MV-4-11 (cell line): ENCODE measurements around the gene KLRD1.
"Not testable (repeated sequence)": the region's sequence is repeated elsewhere in the genome, so short reads cannot be mapped to it uniquely, and the experiment has no call there.

Experiments
- DNase-seq: peaks from one replicate; lab custom pipeline; 2025; lab: John Stamatoyannopoulos, UW

KLRD1 gene

DNA sequence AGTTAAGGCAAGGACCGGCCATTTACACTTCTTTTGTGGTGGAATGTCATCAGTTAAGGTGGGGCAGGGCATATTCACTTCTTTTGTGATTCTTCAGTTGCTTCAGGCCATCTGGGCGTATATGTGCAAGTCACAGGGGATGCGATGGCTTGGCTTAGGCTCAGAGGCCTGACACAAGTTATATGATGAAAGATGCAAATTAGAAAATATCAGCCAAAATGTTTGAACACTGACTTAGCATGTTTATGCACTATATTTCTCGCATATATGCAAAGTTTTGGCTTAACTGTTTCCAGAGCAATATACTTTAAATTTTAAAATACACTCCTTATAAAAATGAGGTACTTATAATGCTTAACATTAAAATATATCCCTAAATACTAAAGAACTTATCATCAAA, 30.8 kb downstream of the KLRD1 start:
- not testable (repeated sequence) for DNase-seq

DNA sequence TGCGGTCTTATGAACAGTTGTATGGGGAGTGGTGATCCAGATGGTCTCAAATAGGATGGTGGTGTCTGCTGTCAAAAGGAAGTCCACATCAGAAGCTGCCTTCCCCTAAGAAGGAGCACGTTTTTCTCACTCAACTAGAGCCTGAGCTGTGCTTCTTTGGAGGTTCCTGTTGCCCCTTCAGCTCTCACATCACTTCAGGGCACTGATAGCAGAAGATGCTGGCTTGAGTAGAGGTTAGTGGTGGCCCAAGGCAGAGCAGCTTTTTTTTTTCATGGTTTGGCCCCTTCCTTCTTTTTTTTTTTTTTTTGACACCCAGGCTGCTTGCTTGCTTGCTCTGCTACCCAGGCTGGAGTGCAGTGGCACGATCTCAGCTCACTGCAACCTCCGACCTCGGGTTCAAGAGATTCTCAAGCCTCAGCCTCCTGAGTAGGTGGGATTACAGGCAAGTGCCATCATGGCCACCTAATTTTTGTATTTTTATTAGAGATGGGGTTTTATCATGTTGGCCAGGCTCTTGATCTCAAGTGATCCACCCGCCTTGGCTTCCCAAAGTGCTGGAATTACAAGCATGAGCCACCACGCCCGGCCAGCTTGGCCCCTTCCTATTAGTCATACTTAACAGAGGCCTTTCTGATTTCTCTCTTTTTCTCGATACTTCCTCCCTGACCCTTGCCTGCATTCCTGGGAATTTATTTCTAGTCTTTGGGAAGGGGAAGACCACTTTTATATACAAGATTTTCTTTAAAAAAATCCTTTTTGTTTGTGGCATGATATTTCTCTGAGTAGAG, 31.6 kb downstream of the KLRD1 start:
- no peak for DNase-seq

DNA sequence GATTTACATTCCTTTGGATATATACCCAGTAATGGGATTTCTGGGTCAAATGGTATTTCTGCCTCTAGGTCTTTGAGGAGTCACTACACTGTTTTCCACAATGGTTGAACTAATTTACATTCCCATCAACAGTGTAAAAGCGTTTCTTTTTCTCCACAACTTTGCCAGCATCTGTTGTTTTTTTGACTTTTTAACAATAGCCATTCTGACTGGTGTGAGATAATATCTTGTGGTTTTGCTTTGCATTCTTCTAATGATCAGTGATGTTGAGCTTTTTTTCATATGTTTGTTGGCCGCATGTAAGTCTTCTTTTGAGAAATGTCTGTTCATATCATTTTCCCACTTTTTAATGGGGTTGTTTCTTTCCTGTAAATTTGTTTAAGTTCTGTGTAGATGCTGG, 33.3 kb downstream of the KLRD1 start:
- DNase-seq, result not testable (repeated sequence)

DNA sequence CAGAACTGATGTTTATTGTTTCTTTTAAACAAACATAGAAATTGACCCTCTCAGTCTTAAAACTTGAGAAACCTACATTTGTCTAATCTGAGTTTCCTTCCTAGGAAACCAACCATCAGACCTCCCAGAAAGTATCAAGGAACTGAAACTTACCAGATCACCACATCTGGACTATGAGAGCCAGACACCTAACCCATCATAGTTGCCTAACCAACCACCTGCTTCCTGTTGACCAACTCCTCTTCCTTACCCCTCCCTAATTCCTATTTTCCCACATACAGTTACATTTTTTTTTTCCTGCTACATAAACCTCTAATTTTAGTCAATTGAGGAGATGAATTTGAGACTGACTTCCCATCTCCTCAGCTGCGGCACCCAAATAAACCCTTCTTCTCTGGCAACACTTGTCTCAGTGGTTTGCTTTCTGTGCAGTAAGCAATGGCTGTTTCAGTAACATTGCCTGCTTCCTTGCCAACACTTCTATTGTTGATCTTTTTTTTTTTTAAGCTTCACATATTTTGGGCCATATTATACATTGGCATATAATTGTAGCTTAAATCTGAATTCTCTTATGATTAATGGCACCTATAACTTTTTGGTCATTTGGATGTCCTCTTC, 34.3 kb downstream of the KLRD1 start:
- DNase-seq, result peak; percentile 99

DNA sequence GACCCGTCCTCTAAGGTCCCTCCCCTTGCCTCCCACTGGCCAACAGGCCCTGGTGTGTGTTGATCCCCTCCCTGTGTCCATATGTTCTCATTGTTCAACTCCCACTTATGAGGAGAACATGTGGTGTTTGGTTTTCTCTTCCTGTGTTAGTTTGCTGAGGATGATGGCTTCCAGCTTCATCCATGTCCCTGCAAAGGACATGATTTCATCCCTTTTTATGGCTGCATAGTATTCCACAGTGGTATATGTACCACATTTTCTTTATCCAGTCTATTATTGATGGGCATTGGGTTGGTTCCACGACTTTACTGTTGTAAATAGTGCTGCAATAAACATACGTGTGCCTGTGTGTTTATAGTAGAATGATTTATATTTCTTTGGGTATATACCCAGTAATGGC, 43.8 kb downstream of the KLRD1 start:
- DNase-seq, result not testable (repeated sequence)

DNA sequence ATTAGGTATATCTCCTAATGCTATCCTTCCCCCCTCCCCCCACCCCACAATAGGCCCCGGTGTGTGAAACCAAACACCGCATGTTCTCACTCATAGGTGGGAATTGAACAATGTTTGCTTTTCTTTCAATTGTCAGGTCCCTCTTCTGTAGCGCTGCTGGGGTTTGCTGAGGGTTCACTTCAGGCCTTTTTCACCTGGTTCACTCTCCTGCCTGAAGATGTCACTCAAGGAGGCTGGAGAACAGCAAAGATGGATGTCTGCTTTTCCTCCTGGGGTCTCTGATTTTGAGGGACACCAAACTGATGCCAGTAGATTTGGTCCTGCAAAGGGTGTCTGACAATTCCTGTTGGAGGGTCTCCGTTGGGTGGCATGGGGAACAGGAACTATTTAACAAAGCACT, 46.4 kb downstream of the KLRD1 start:
- no peak for DNase-seq

DNA sequence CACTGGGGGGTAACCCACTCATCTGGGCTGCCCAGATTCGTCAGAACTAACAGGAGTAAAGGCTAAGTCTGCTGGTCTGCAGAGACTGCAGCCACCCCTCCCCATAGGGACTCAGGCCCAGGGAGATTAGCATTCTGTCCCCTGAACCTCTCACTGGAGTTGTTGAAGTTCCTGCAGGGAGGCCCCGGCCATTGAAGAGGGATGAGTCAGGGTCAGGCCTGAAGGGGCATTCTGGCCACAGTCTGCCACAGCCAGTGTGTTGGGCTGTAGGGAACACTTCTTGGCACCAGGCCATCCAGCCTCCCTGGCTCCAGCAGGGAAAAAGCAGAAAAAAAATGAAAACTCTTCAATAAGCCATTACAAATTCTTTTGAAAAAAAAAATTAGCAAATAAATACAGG, 46.8 kb downstream of the KLRD1 start:
- DNase-seq, result no peak

DNA sequence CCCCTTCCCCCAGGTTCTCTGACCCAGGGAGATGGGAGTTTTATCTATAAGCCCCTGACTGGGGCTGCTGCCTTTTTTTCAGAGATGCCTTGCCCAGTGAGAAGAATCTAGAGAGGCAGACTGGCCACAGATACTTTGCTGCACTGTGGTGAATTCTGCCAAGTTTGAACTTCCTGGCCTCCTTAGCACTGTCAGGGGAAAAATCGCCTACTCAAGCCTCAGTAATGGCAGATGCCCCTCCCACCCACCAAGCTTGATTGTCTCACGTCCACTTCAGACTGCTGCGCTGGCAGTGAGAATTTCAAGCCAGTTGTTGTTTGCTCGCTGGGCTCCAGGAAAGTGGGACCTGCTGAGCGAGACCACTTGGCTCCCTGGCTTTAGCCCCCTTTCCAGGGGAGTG, 50.5 kb downstream of the KLRD1 start:
- DNase-seq, result no peak

DNA sequence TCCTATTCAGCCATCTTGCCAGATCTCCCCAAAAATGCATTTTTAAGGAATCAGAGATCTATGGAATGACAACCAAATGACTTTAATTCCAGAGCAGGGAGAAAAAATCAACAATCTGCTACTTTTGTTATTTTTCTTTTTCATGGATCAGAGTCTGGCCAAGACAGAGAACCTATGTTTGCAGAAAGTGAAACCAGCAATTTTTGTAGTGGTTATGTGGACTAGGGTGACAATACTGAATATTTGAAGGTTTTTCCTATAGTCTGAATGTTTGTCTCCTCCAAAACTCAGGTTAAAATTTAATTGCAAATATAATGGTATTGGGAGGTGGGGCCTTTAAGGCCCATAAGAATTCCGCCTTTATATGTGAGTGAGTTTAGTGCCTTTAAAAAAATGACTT, 51.3 kb downstream of the KLRD1 start:
- DNase-seq, result no peak

DNA sequence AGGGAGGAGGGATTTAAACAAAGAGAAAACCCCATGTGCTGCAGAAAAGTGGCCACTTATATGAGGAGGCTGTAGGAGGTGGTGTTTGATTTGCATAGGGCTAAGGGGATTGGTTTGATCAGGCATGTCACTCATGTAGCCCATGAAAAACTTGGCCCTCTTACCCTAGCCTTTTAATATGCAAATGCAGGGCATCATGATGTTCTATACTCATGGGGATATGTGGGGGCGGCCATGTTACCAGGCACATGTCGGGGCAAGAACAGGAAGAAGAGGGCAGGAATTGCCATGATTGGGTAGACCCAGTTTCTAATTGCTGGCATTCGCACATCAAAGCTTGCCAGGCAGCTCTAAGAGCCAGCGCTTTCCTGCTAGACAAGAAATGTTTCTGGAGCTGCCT, 53.4 kb downstream of the KLRD1 start:
- DNase-seq, result no peak

DNA sequence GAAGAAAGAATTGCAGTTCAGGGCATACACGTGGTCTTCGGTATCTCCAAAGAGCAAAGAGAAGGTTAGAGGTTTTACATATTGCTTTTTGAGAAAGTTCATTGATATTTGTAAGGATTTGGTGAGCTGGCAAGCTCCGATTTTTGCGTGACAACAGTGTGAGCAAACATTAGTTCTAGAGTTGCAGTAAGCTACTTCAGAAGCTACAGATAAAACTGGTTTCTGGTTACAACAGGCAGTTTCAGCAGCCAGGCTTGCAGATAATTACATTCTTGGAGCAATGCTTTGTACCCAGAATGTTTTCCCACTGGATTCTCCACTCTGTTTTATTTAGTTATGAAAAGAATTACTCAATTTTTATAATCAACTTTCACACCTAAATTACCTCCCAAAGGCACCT, 54.0 kb downstream of the KLRD1 start:
- no peak for DNase-seq

DNA sequence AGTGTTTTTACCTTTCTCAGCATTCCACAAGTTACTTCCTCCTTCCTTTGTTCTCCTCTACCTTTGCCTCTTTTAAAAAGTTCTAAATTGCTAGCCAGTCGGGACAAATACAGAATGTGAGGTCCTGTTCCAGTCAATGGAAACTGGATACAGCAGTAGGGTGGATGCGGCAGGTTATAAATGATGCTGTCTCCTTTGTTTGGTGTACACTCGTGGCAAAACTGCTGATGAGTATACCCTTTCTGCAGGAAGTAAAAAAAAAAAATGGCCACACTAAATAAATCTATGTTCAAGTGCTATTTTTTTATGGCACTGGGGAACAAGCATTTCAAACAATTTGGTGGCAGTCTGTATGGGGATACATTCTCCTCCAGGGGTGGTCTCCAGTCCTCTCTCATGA, 54.7 kb downstream of the KLRD1 start:
- no peak for DNase-seq

DNA sequence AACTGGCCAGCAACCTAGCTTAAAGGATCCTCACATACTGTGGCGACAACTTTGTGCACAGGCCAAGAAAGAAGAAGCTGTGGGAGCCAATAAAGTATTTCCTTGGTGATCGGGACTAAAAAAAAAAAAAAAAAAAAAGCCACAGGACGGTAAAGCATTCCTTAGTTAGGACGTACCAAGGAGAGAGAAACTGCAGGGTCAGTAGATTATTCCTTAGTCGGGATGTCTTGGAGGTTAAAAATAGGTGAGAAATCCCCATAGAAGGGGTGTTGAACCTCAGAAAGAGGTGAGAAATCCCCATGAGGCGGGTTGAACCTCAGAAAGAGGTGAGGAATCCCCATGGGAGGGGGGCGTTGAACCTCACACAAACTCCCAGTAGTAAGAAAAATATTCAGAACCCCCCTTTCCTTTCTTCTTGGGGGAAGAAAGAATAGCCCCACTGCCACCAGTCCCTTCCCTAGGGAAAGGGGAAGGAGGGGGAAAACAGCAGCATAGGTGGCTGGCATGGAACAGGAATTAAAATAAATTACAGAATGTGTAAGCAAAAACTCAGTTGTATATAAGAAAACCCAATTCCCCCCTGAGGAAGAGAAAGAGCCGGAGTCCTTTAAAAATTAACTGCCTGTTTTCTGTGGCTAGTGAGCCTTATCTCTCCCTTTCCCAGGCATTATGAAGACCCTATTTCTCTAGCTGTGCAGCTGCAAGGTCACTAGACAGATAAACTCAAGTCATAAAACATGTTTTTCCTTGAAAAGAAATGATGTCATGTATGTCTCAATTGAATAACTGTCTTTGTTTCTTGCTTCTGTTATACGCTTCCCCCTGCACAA, 55.4 kb downstream of the KLRD1 start:
- DNase-seq, result peak; percentile 67

DNA sequence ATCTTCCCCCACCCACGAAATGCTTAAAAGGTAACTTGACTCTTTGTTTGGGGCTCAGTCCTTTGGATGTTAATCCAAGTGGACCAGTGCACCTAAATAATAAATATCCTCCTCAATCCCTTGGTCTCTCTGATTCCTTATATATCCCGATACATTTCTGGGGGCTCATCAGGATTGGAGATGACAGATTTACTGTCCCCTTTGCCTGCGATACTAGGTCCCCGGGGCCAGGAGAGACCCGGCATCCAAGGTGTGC, 55.9 kb downstream of the KLRD1 start:
- DNase-seq, result no peak

DNA sequence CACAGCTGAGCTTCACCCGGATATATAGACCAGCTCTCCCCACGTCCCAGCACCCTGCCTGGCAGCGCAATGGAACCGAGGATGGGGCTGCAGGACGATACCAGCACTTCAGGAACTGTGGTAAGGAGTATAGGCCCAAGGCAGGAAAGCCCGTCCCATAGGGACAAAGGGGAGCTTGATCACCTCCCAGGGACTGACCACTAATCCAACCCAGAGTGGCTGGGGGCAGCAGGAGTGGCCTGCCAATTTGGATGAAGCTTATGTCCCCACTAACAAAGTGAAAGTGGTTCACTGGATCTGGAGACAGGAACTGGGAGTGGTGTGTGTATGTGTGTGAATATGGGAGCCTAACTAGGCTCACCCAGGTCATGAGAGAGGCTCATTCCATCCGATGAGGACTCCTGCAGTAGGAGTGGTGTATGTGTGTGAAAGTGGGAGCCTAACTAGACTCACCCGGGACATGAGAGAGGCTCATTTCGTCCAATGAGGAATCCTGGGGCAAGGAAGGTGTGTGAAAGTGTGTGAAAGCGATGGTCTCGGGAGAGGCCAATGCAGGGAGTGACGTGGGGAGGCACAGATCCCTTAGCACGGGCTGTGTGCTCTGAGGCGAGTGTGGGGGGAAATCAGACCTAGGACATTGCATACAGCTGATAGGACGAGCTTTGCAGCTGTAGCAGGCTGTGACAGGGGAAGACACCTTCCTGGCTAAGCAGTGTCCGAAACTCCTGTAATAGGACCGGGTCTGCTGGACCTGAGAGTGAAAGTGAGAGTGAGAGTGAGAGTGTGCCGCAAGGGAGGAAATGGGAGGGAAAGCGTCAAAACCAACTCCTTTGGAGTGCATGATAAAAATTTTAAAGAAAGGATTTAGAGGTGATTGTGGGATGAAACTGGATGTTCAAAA, 56.5 kb downstream of the KLRD1 start:
- peak; percentile 24 for DNase-seq

DNA sequence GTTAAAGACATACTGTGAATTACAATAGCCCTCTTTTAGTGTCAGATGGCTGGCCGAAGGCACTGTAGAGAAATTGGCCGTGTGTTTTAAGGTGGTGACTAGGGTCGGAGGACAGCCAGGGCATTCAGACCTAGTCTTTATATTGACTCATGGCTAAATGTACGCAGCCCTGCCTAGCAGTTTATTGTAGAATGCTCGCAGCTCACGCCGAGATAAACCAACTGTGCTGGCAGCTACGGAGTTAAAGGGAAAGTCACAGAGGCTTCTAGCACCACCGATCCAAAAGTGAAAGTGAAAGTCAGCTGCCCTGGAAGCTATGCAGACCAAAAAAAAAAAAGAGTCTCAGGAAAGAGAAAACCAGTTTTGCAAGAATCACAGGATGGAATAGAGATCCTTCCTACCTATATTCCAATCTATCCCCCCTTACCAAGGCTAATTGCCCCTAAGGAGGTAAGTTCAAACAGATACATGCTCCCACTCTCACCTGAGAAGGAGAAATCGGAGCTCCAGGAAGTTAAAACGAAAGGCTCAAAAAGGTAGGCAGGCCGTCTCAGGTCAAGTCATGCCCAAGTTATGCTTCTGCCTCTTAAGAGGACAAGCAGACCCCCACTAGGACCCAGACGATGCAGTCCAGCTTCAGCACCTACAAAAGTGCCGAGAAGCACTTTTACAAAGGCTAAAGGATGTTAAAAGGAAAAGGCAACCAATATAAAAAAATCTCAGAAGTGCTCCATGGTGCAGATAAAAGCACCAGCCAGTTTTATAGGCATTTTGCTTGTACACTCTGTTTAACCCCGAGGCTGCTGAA, 57.3 kb downstream of the KLRD1 start:
- peak; percentile 66 for DNase-seq

DNA sequence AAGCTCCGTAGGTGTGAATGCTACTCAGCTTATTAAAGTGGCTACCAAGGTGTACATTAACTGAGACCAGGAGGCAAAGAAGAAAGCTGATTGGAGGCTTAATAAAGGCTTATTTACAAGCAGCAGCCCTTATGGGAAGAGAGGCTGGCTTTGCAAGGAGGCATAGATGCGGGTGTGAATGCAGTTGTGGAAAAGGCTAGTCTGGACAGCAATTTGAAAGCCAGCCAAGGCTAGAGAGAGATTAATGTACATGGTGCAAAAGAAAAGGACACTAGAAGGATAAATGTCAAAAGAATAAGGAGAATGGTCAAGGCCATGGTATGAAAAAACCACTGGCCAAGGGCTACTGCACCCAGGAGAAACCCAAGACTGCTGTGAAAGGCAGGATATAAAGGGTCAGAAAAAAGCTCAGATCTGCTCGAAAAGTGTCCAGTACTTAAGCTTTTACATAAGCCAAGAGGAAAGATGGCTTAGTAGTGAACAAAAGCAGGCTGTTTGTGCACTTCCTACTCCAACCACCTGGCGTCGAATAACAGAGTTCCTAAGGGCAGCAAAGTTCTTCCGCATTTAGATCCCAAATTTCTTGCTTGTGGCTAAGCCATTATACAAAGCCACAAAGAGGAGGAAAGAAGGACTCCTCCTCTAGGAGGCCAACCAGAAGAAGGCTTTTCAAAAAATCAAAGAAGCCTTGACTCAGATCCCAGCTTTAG, 58.2 kb downstream of the KLRD1 start:
- peak; percentile 41 for DNase-seq

DNA sequence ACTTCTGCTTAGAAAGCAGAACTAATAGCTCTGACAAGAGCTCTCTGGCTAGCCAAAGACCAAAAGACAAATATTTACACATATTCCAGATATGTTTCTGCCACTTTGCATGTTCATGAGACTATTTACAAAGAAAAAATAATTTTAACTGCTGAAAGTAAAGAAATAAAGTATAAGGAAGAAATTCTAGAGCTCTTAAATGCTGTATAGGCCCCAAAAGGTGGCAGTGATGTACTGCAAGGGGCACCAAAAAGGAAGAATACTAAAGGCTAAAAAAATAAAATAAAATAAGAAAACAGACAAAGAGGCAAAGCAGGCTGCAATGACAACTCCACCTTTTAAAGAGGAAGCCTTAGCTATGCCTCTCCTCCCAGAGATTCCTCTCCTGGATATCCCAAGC, 59.2 kb downstream of the KLRD1 start:
- DNase-seq, result peak; percentile 59

DNA sequence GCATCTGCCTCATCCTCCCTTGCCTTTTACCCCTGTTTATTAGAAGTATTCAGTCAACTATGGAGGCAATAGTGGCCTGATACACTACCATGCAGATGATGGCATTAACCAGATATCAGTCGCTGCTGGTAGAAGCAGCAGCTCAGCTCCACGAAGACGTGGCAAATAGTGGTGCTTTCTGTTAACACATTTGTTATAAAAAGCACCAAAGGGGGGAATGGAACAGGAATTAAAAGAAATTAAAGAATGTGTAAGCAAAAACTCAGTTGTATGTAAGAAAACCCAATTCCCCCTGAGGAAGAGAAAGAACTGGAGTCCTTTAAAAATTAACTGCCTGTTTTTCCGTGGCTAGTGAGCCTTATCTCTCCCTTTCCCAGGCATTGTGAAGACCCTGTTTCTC, 60.0 kb downstream of the KLRD1 start:
- DNase-seq, result not testable (repeated sequence)
